Measurements from ENCODE around the gene MTUS2. TPM values are rescaled to one million over a fixed set of nuclear protein-coding genes. Genes with fewer than 3 reads are reported as not detected.

The MTUS2 gene
- total RNA-seq, 1 experiment from 2014 or later = 1.7 TPM

GRCh38 chr13:29456419-29456818 is 636.3 kb downstream of the MTUS2 start:
- ChIA-PET POLR2A (no interaction called here), CTCF (no interaction called here)
- Mint-ChIP-seq H3K4me3 (ENCODE audit: unreplicated experiment) (no peak overlapping the region), H3K4me1 (ENCODE audit: low read depth, unreplicated experiment) (no peaks in the 10 kb centered on the region), H3K27me3 (ENCODE audit: insufficient read depth, unreplicated experiment) (no peaks in the 10 kb centered on the region), H3K9me3 (ENCODE audit: unreplicated experiment) (no peaks in the 10 kb centered on the region), H3K36me3 (ENCODE audit: insufficient read depth, unreplicated experiment) (no peaks in the 10 kb centered on the region), H3K27ac (ENCODE audit: unreplicated experiment) (no peak overlapping the region)
- BruUV-seq (replicated peaks) = no TSS peak
- no peak for DNase-seq
- H3K36me3 ChIP-seq (ENCODE audit: control insufficient read depth, insufficient read depth, low read length) = no peaks in the 10 kb centered on the region
- H3K9me3 ChIP-seq = no peaks in the 10 kb centered on the region
- H3K27me3 ChIP-seq (replicated peaks; ENCODE audit: control insufficient read depth, insufficient read depth, low read length) = no peaks in the 10 kb centered on the region
- no peak overlapping the region for H3K4me3 ChIP-seq (ENCODE audit: low read depth, low read length)
- no peak for TF ChIP-seq CTCF (IDR thresholded peaks at IDR 0.05; ENCODE audit: insufficient read depth in 1 of 2, low read depth in 1 of 2, low read length in 1 of 2, severe bottlenecking in 1 of 2, unreplicated experiment in 1 of 2)
- intact Hi-C loops (cut with micrococcal nuclease; ENCODE audit: unreplicated experiment) = no loop called here
- H3K4me1 ChIP-seq = 0 out of 2 replicates have a peak, but pooled peaks cover 3% of the 10 kb centered on the region

- Histone ChIP-seq H3K4me3 (ENCODE audit: low read depth, low read length) (no peak overlapping the region), H3K36me3 (ENCODE audit: control insufficient read depth, insufficient read depth, low read length) (no peaks in the 10 kb centered on the region), H3K9me3 (no peaks in the 10 kb centered on the region), H3K4me1 (0 out of 2 replicates have a peak, but pooled peaks cover 3% of the 10 kb centered on the region), H3K27me3 (replicated peaks; ENCODE audit: control insufficient read depth, insufficient read depth, low read length) (no peaks in the 10 kb centered on the region)
- no peak for TF ChIP-seq CTCF (IDR thresholded peaks at IDR 0.05; ENCODE audit: insufficient read depth in 1 of 2, low read depth in 1 of 2, low read length in 1 of 2, severe bottlenecking in 1 of 2, unreplicated experiment in 1 of 2)
- Mint-ChIP-seq H3K4me1 (ENCODE audit: low read depth, unreplicated experiment) (no peaks in the 10 kb centered on the region), H3K36me3 (ENCODE audit: insufficient read depth, unreplicated experiment) (no peaks in the 10 kb centered on the region), H3K27ac (ENCODE audit: unreplicated experiment) (no peak overlapping the region), H3K27me3 (ENCODE audit: insufficient read depth, unreplicated experiment) (no peaks in the 10 kb centered on the region), H3K4me3 (ENCODE audit: unreplicated experiment) (no peak overlapping the region), H3K9me3 (ENCODE audit: unreplicated experiment) (no peaks in the 10 kb centered on the region)
- intact Hi-C loops (cut with micrococcal nuclease; ENCODE audit: unreplicated experiment) = no loop called here
- ChIA-PET CTCF (no interaction called here), POLR2A (no interaction called here)
- no peak for DNase-seq
- no TSS peak for BruUV-seq (replicated peaks)
These were observed 637.2 kb downstream of the MTUS2 start for GRCh38 chr13:29457299-29457698.

- intact Hi-C loops (cut with micrococcal nuclease; ENCODE audit: unreplicated experiment) = no loop called here
- no peaks in the 10 kb centered on the region for H3K4me1 Mint-ChIP-seq (ENCODE audit: low read depth, unreplicated experiment)
- no peak for TF ChIP-seq CTCF (IDR thresholded peaks at IDR 0.05; ENCODE audit: insufficient read depth in 1 of 2, low read depth in 1 of 2, low read length in 1 of 2, severe bottlenecking in 1 of 2, unreplicated experiment in 1 of 2)
- Histone ChIP-seq H3K27me3 (replicated peaks; ENCODE audit: control insufficient read depth, insufficient read depth, low read length) (no peaks in the 10 kb centered on the region), H3K4me1 (0 out of 2 replicates have a peak, but pooled peaks cover 3% of the 10 kb centered on the region), H3K4me3 (ENCODE audit: low read depth, low read length) (no peak overlapping the region), H3K9me3 (no peaks in the 10 kb centered on the region), H3K36me3 (ENCODE audit: control insufficient read depth, insufficient read depth, low read length) (no peaks in the 10 kb centered on the region)
- no peak overlapping the region for H3K27ac Mint-ChIP-seq (ENCODE audit: unreplicated experiment)
- no peak for DNase-seq
- ChIA-PET CTCF (no interaction called here), POLR2A (no interaction called here)
- no peaks in the 10 kb centered on the region for H3K9me3 Mint-ChIP-seq (ENCODE audit: unreplicated experiment)
- no peaks in the 10 kb centered on the region for H3K36me3 Mint-ChIP-seq (ENCODE audit: insufficient read depth, unreplicated experiment)
- no peak overlapping the region for H3K4me3 Mint-ChIP-seq (ENCODE audit: unreplicated experiment)
- H3K27me3 Mint-ChIP-seq (ENCODE audit: insufficient read depth, unreplicated experiment) = no peaks in the 10 kb centered on the region
- BruUV-seq (replicated peaks) = no TSS peak
These were observed 638.3 kb downstream of the MTUS2 start for GRCh38 chr13:29458419-29458818.
